ENCODE measurements around the gene MED13L.

DNA sequence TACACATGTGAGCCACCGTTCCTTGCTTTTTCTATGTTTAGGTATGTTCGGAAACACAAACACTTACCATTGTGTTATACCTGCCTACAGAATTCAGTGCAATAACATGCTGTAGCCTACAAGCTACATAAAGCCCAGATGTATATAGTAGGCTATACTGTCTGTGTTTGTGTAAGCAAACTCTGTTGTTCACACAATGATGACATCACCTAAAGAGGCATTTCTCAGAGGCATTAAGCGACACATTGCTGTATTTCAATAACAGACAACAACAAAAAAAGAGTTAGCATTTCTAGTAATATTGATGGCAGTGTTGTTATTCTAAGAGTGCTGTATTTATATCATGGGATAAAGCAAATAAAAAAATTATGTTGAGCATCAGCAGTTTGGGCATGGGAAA lies 70.2 kb downstream of the MED13L start:
- TF ChIP-seq, protein P1, sequence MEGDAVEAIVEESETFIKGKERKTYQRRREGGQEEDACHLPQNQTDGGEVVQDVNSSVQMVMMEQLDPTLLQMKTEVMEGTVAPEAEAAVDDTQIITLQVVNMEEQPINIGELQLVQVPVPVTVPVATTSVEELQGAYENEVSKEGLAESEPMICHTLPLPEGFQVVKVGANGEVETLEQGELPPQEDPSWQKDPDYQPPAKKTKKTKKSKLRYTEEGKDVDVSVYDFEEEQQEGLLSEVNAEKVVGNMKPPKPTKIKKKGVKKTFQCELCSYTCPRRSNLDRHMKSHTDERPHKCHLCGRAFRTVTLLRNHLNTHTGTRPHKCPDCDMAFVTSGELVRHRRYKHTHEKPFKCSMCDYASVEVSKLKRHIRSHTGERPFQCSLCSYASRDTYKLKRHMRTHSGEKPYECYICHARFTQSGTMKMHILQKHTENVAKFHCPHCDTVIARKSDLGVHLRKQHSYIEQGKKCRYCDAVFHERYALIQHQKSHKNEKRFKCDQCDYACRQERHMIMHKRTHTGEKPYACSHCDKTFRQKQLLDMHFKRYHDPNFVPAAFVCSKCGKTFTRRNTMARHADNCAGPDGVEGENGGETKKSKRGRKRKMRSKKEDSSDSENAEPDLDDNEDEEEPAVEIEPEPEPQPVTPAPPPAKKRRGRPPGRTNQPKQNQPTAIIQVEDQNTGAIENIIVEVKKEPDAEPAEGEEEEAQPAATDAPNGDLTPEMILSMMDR (conservative IDR thresholded peaks at IDR 0.05 in 1 of 2, IDR thresholded peaks at IDR 0.05 in 1 of 2; ENCODE audit: low read depth in 1 of 2, low read length in 2 of 2) = no peak
- TF ChIP-seq EZH2 (IDR thresholded peaks at IDR 0.05; ENCODE audit: low read length, missing control alignments) = no peak
